Stimulated activated CD8-positive, alpha-beta memory T cell treated with anti-CD3 and anti-CD28 coated beads, Interleukin-7, amount 100 ng/mL, for 48 hours (primary cell): ENCODE results near the gene CRBN.

Source experiments
- DNase-seq, 2 donors: peaks; one replicate each; pipeline ENCODE4 v3.0.0-alpha.2; 2020; ENCODE audit warnings: low read depth in 1 of 2; ENCODE audit errors: extremely low read depth in 1 of 2

The CRBN gene

GRCh38 chr3:3179407-3180094 lies at the start of gene CRBN:
Gene CRBN (minus strand): TSS chr3:3179691. CDS start chr3:3179687, 4 bp downstream.
- peak; percentile 74 to 78 for DNase-seq

GRCh38 chr3:3227640-3228039 lies 48.1 kb upstream of the CRBN start:
- no peak for DNase-seq

- no peak for DNase-seq
Observed at GRCh38 chr3:3221528-3221927, 42.0 kb upstream of the CRBN start.

- DNase-seq, result no peak
Observed at GRCh38 chr3:3216401-3216800, 36.9 kb upstream of the CRBN start.

- no peak for DNase-seq
Observed at GRCh38 chr3:3212781-3213440, 33.4 kb upstream of the CRBN start.

GRCh38 chr3:3209714-3210113 lies 30.2 kb upstream of the CRBN start:
- DNase-seq, result no peak

GRCh38 chr3:3209057-3209456 lies 29.6 kb upstream of the CRBN start:
- no peak for DNase-seq

GRCh38 chr3:3201611-3202010 lies 22.1 kb upstream of the CRBN start:
- no peak for DNase-seq

GRCh38 chr3:3200632-3201212 lies 21.2 kb upstream of the CRBN start:
- no peak for DNase-seq

- DNase-seq, result no peak
Observed at GRCh38 chr3:3199306-3199705, 19.8 kb upstream of the CRBN start.

GRCh38 chr3:3196148-3196861 lies 16.8 kb upstream of the CRBN start:
- no peak for DNase-seq

- DNase-seq, result no peak
Observed at GRCh38 chr3:3194861-3195260, 15.4 kb upstream of the CRBN start.

GRCh38 chr3:3192286-3192675 lies 12.8 kb upstream of the CRBN start:
- no peak for DNase-seq

GRCh38 chr3:3191675-3192285 lies 12.3 kb upstream of the CRBN start:
- no peak for DNase-seq

- no peak for DNase-seq
Observed at GRCh38 chr3:3189961-3190360, 10.5 kb upstream of the CRBN start.

GRCh38 chr3:3189102-3189727 lies 9.7 kb upstream of the CRBN start:
- DNase-seq, result no peak

- no peak for DNase-seq
Observed at GRCh38 chr3:3184876-3185275, 5.4 kb upstream of the CRBN start.

GRCh38 chr3:3180456-3180855 lies 965 bp upstream of the CRBN start:
- no peak for DNase-seq

- DNase-seq, result no peak
Observed at GRCh38 chr3:3178498-3179328, 778 bp downstream of the CRBN start.
